ENCODE measurements around the gene NUCKS1.
A peak's percentile ranks its signal among the peaks of the same experiment; 100 is the strongest.

The NUCKS1 gene, protein sequence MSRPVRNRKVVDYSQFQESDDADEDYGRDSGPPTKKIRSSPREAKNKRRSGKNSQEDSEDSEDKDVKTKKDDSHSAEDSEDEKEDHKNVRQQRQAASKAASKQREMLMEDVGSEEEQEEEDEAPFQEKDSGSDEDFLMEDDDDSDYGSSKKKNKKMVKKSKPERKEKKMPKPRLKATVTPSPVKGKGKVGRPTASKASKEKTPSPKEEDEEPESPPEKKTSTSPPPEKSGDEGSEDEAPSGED

DNA sequence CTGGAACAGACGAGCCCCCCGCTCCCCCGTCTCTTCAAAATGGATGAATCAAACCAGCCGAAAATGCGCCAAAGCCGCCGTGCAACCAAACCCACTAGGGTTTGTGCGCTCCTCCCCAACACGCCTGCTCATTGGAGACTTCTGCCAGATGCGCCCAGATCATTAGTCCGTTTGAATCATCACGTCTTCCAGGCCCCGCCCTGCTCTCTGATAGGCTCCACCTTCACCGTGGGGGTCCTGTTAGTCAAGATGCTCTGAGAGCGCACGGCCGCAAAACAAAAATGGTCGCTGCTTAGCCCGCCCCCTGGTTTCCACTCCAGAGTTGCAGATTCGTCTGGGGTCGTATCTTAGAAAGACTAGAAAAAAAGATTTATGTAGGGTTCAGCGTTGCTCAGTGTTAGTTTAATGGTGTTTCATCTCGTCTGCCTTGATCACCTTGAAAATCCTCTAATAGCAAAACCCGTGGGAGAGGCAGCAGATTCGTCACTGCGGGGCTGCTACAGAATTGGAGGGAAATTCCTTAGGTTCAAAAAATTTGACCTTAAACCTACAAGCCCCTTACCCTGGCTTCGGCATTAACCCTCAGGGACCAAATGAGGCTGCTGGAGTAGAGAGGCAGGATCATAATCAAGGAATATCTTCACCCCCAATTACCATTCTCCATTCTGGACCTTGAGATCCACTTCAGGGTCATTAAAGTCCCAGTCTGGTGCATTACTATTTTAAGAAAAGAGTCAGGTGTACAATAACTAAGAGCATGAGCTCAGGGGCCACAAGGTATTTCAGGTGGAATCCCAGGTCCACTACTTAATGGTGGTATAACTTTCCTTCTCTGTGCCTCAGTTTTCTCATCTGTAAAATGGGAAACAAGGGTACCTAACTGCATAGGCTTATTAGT, at the start of gene NUCKS1:
NUCKS1 (minus strand) TSS at position 45 of the 898 bp plus-strand sequence. CDS start 209 bp downstream, outside the sequence.
- H3K4me3 ChIP-seq (ENCODE audit: low read length): peak within 1 kb of the TSS; percentile 99
- no peak for TF ChIP-seq ZNF274 (IDR thresholded peaks at IDR 0.05; ENCODE audit: low read depth, low read length)

DNA sequence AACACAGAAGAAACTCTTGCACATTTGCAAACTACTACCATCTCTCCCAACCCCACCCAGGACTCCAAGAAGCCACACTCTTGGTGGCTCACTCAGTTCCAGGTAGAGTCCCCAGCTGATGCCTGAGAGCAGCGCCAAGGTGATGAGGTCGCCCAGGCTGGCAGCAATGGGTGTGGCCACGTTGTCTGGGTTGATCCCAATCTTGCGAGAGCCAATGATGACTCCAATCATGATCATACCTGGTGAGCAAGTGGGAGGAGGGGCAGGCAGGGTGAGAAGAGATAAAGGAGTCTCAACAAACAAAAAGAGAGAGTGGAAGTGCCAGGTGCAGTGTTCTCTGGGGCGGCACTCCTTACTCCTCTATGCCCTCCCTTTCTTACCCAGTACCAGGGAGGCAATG, 48.6 kb upstream of the NUCKS1 start:
- no peak for TF ChIP-seq ZNF274 (IDR thresholded peaks at IDR 0.05; ENCODE audit: low read depth, low read length)

DNA sequence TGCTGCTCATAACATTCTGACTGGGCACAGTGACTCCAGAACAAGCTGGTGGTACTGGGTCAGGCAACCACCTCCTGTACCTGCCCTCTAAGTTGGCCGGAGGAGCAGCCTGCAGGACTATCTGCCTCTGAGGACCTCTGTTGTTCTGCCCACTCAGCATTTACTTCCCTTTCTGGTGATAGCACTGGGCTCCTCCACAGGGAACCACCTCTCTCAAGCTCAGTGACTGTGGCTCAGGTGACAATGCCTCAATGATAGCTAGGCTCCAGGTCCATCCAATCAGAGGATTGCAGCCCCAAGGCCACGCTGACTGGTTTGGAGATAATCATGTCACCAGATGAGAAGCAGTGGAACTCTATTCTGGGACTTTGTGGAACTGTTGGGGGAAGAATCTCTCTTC, 47.2 kb upstream of the NUCKS1 start:
- no peak overlapping the region for H3K4me3 ChIP-seq (ENCODE audit: low read length)

More for the DNA sequence above, 48.6 kb upstream of the NUCKS1 start:
- H3K4me3 ChIP-seq (ENCODE audit: low read length): no peak overlapping the region

DNA sequence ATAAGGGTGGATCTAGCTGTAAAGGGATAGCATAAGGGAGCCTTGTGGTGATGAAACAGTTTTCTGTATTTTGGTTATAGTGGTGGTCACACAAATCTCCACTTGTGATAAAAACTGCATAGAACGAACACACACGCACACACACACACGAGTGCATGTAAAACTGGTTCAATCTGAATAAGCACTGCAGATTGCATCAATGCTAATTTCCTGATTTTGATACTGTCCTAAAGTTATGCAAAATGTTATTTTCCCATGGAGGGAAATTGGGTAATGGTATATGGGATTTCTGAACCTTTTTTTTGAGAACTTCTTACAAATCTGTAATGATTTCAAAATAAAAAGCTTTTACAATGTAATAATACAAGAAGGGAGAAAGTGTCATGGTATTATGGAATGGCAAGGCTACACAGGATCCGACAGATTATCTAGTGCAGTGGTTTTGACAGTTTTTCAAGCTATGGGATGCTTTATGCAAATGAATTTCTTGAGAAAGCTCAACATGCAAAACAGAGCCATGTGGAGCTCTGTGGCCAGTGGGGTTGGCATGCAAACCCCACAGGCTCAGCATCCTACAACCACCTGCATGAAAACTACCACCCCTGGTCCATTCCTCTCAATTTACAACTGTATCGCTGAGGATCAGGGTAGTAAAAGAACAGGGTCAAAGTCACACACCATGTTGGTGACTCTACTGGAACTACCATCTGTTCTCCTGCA, 44.2 kb upstream of the NUCKS1 start:
- TF ChIP-seq ZNF274 (IDR thresholded peaks at IDR 0.05; ENCODE audit: low read depth, low read length): no peak
- no peak overlapping the region for H3K4me3 ChIP-seq (ENCODE audit: low read length)

More for the DNA sequence above, 47.2 kb upstream of the NUCKS1 start:
- no peak for TF ChIP-seq ZNF274 (IDR thresholded peaks at IDR 0.05; ENCODE audit: low read depth, low read length)

DNA sequence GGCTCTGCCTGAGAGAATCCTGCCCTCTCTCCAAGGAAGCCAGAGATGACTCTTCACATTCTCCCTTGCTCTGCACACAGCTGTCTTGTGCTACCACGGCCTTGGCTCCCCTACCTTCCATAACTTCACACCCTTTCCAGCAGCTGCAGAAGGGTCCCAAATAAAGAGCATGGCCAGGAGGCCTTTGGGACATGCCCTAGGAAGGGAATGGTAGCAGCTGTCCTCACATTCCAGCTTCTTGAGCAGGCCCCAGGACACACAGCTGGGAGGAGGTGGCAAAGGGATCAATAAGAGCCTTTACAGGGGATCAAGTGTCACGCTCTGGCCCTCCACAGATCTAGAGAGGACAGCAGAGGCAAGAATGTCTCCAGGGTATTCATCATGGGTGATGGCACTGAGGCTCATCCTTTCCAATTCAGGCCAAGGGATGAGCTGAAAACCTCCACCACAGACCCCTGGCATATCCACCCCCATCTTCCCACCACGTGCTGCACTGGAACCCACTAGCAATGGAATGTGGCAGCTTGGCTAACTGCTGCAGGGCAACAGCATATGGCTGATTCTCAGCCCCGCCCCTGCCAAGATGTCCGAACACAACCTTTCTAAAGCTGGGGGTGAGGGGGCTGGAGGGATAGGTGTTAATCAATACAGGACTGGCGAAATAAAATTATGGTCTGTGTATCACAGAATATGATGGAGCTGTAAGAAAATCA, 43.1 kb upstream of the NUCKS1 start:
- no peak overlapping the region for H3K4me3 ChIP-seq (ENCODE audit: low read length)
- no peak for TF ChIP-seq ZNF274 (IDR thresholded peaks at IDR 0.05; ENCODE audit: low read depth, low read length)

DNA sequence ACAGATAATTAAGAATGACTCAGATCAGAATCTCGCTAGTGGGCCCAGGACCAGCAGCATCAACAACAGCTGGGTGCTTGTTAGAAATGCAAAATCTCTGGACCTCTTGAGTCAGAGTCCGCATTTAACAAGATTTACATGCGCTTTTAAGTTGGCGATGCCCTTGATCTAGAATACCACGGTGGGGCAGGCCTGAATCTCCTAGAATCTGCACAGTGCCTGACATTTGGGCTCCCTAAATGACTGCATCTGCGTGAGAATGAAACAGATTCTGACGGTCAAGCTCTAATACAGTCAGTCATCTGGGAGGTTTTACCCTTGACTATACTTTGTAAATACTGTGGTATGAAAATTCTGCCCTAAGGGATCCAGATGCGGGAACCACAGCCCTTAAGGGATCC, 42.5 kb upstream of the NUCKS1 start:
- no peak for TF ChIP-seq ZNF274 (IDR thresholded peaks at IDR 0.05; ENCODE audit: low read depth, low read length)
- no peak overlapping the region for H3K4me3 ChIP-seq (ENCODE audit: low read length)

DNA sequence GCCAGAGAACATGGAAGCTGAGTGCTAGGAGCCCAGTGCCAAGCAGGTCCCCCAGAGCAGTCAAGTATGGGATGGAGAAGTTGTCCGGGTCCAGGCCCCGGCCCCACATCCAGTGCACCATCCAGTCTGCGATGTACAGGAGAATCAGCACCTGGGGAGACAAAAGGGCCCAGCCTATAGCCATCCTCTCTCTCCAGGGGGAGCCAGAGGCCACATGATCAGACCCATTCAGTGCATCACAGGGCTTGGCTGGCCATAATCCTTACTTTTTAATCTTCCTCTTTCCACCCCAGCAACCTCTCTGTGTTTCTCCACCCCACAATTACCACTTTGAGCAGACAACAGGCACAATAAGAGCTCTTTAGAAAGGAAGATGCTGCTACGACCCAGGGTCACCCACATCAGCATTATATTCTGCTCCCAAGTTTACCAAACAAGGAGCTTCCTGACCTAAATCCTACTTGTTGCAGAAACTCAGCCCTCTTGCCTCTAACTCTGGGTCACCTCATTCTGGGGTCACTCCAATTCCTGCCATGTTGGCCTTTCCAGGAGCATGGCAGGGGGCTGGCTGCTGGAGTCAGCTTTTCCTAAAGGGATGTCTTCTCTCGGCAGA, 41.7 kb upstream of the NUCKS1 start:
- no peak overlapping the region for H3K4me3 ChIP-seq (ENCODE audit: low read length)
- TF ChIP-seq ZNF274 (IDR thresholded peaks at IDR 0.05; ENCODE audit: low read depth, low read length): no peak

DNA sequence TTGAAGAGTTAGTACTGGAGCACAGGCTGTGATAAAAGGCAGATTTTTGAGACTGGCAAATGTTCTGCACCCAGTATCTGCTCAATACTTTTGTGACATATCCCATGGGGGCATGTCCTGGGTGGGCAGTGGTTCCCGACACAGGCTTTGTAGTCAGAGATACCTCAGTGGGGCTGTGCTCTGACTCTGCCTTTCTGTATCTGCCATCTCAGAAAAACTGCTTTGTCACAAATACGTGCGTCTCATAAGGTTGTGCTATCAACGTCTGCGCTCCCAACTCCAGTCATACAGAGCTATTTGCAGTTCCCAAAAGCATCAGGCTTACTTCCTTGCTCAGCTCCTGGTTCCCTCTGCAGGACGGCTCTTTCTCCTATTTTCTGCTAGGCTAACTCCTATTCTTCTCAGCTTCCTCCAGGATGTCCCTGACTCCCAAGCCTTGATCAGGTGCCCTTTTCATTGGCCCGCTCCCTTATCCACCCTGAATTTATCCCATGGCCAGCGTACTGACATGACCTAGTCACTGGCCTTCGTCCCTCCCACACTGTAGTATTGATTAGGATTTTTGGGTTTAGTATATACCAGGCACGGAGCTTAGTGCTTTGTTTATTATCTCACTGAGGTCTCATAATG, 37.4 kb upstream of the NUCKS1 start:
- no peak overlapping the region for H3K4me3 ChIP-seq (ENCODE audit: low read length)
- no peak for TF ChIP-seq ZNF274 (IDR thresholded peaks at IDR 0.05; ENCODE audit: low read depth, low read length)

DNA sequence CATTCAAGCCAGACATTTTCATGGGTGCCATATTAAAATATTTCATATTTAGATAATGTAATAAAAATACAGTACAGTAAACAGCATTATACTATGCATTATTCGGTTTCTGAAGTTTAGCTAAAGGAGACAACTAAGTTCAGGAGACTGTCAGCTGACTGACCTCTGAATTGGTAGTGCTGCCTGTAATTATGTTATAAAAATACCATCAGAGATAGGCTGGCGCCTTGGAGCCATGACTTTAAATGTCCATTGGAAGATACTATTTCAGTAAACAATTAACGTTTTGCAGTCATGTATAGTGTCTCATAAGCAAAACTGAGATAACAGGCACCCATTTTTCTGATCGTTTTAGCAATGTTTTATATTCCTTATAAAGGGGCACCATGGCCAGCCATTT, 36.6 kb upstream of the NUCKS1 start:
- no peak for TF ChIP-seq ZNF274 (IDR thresholded peaks at IDR 0.05; ENCODE audit: low read depth, low read length)
- H3K4me3 ChIP-seq (ENCODE audit: low read length): no peak overlapping the region

DNA sequence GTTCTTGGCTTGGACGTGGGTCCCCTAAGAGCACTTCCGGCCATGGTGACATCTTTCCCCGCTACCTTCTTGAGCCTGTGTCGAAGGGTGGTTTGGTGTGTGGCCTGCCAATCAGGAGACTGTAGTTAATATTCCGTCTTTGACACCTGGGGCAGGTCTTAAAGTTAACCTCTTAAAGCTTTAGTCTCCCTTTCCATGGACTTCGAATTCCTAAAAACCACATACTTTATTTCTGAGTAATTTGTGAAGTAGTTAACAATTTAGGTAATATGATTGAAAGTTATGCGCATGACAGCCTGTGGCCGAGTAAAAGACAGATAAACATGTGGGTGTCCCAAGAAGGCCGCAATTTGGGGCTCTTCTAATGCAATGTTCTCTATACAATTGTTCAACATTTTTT, 35.5 kb upstream of the NUCKS1 start:
- TF ChIP-seq ZNF274 (IDR thresholded peaks at IDR 0.05; ENCODE audit: low read depth, low read length): no peak
- H3K4me3 ChIP-seq (ENCODE audit: low read length): no peak overlapping the region

DNA sequence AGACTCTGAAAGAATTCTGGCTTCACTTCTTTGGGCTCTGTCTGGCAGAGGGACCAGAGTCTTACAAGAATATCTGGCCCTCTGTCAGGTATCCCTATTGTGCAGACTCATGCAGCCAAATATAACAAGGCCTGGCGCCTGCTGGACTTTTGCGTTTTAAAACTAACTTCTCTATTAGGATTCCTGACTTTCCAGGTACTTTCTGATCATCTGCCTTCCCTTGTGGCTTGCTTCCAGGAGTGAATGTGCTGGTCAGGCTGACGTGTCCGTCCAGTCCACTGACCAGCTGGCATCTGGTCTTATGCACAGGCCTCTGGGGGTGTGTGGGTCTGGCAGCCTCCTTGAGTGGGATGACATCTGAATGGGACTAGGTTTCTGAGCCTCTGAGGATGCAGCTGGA, 33.9 kb upstream of the NUCKS1 start:
- no peak for TF ChIP-seq ZNF274 (IDR thresholded peaks at IDR 0.05; ENCODE audit: low read depth, low read length)

DNA sequence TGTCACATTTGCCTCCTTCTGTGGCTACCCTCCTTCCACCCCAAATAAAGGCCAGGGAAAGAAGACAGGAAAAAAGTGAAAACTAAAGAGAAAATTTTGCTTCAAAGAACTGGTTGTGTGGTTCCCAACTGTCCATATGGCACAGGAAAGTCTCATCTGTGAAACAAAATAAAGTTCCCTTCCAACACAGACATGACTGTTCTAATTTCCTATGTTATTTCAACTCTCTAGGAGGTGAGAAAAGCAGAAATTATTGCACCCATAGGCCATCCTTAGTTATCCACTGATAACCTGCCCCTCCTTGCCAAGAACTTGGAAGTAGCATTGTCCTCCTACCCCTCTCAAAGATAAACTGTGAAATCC, 33.4 kb upstream of the NUCKS1 start:
- no peak overlapping the region for H3K4me3 ChIP-seq (ENCODE audit: low read length)
- TF ChIP-seq ZNF274 (IDR thresholded peaks at IDR 0.05; ENCODE audit: low read depth, low read length): no peak

More for the DNA sequence above, 33.9 kb upstream of the NUCKS1 start:
- H3K4me3 ChIP-seq (ENCODE audit: low read length): no peak overlapping the region
